T-helper 2 cell treated with Interferon-gamma antibody and Interleukin-4, amounts not matched to agents 5 μg/mL and 100 μg/mL, for 36 hours (primary cell): ENCODE measurements around the gene LDLRAD4.

Source experiments
- DNase-seq: peaks from one replicate; pipeline ENCODE4 v3.0.0; 2021; ENCODE audit warnings: low spot score
- H3K27ac Mint-ChIP-seq: one replicate; pipeline ENCODE4 v1.8.0; 2021; ENCODE audit warnings: mild to moderate bottlenecking, mixed read lengths
- H3K27me3 Mint-ChIP-seq: one replicate; pipeline ENCODE4 v1.8.0; 2021; ENCODE audit warnings: low read depth, mixed read lengths
- H3K36me3 Mint-ChIP-seq: one replicate; pipeline ENCODE4 v1.8.0; 2021; ENCODE audit warnings: low read depth, mixed read lengths
- H3K4me1 Mint-ChIP-seq: one replicate; pipeline ENCODE4 v1.8.0; 2021; ENCODE audit warnings: low read depth, mixed read lengths
- H3K4me3 Mint-ChIP-seq: one replicate; pipeline ENCODE4 v1.8.0; 2022; ENCODE audit warnings: mild to moderate bottlenecking, moderate library complexity, mixed read lengths
- H3K9me3 Mint-ChIP-seq: one replicate; pipeline ENCODE4 v1.8.0; 2021; ENCODE audit warnings: mixed read lengths

The LDLRAD4 gene

DNA sequence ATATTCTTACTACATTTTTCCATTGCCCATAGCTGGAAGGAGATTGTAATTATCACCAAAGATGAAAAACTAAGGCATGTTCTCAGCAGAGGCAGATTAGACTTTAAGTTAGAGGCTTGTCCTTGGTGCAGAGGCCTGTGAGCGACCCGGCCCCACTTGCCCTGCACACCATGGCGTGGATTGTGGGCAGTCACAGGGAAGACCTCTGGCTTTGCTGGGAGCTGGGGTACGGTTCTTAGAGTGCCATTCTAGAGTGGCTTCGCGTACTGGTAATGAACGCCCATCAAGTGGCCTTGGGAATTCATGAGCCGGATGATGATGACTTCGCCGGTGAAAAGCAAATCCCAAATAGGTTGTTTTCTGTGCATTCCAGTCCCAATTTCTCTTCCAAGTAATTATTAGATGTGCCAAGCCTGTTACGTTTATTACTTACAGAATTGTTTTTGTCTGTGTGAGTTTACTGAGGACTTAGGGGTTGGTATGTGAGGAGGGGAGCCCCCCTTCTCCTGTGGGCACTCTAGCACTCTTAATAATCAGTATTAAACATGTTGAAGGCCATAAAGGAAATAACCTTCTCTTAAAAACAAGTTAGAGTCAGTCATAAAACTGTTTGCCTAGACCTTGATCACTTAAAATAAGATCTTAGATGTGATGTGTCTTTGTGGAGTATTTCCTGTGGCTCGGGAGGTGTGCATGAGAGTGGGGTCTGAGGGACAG is 90.6 kb downstream of the LDLRAD4 start:
- Mint-ChIP-seq H3K4me3 (no peak overlapping the region), H3K4me1 (peaks cover 30% of the 10 kb centered on the region), H3K27me3 (no peaks in the 10 kb centered on the region), H3K9me3 (peaks cover 15% of the 10 kb centered on the region), H3K27ac (no peak overlapping the region), H3K36me3 (peaks cover 18% of the 10 kb centered on the region)
- no peak for DNase-seq

DNA sequence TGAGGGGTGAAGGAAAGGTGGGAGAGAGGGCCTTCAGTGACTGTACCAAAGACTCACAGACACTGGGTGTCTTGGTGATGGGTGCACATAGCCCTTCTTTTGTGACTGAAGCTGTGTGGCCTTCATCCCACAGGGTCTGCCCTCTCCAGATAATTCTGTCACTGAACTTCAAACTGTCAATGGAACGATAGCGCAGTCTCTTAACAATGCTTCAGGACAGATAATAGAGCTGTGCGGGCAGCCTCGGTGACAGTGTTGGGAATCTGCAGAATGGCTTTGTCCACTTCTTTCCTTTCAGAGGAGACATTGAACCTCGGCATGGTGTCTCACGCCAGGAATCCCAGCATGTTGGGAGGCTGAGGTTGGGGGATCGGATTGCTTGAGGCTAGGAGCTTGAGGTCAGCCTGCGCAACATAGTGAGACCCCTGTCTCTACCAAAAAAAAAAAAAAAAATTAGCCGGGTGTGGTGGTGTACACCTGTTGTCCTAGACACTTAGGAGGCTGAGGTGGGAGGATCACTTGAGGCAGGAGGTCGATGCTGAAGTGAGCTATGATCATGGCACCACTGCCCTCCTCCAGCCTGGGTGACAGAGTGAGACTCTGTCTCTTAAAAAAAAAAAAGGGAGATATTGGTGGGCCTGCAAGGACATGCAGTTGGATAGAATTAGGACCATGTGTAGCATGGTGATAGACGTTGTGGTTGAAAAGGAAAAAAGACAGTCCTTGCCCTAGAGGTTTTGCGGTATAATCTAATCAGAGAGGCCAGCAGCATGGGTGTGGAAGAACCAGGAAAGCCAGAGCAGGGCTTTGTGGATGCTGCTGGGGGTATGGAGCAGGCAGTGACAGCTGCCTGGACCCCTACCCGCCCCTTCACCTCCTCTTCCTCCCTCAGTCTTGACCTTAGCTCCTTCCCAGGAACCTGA is 91.4 kb downstream of the LDLRAD4 start:
- peaks cover 35% of the 10 kb centered on the region for H3K4me1 Mint-ChIP-seq

DNA sequence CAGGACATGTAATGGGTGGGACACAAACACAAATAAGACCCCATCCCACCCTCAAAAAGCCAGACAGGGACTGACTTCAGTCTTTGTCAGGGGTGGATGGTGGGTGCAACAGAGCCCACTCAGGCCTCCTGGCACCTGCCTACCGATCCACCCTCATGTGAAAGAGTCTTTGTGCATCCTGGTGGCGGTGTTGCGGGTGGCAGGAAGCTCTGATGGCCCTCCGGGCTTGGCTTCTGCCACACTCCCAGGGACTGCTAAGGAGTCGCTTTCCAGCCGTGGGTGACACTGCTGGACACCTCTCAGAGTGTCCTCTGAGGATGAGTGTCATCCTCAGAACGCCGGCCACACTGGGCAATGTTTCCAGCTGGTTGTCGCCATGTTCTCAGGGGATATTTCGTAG is 92.6 kb downstream of the LDLRAD4 start:
- Mint-ChIP-seq H3K27ac (no peak overlapping the region), H3K36me3 (peaks cover 30% of the 10 kb centered on the region), H3K4me3 (no peak overlapping the region), H3K27me3 (no peaks in the 10 kb centered on the region), H3K4me1 (peaks cover 33% of the 10 kb centered on the region), H3K9me3 (peaks cover 24% of the 10 kb centered on the region)
- no peak for DNase-seq

More for the DNA sequence above, 91.4 kb downstream of the LDLRAD4 start:
- peaks cover 26% of the 10 kb centered on the region for H3K36me3 Mint-ChIP-seq
- no peak overlapping the region for H3K4me3 Mint-ChIP-seq
- DNase-seq: no peak
- no peaks in the 10 kb centered on the region for H3K27me3 Mint-ChIP-seq
- no peak overlapping the region for H3K27ac Mint-ChIP-seq
- H3K9me3 Mint-ChIP-seq: peaks cover 21% of the 10 kb centered on the region

- no peak for DNase-seq
- peaks cover 32% of the 10 kb centered on the region for H3K36me3 Mint-ChIP-seq
- H3K27me3 Mint-ChIP-seq: no peaks in the 10 kb centered on the region
- no peak overlapping the region for H3K27ac Mint-ChIP-seq
- H3K9me3 Mint-ChIP-seq: peaks cover 30% of the 10 kb centered on the region
- H3K4me1 Mint-ChIP-seq: peaks cover 31% of the 10 kb centered on the region
- H3K4me3 Mint-ChIP-seq: no peak overlapping the region
Observed at GRCh38 chr18:13312515-13312914, 94.0 kb downstream of the LDLRAD4 start.

DNA sequence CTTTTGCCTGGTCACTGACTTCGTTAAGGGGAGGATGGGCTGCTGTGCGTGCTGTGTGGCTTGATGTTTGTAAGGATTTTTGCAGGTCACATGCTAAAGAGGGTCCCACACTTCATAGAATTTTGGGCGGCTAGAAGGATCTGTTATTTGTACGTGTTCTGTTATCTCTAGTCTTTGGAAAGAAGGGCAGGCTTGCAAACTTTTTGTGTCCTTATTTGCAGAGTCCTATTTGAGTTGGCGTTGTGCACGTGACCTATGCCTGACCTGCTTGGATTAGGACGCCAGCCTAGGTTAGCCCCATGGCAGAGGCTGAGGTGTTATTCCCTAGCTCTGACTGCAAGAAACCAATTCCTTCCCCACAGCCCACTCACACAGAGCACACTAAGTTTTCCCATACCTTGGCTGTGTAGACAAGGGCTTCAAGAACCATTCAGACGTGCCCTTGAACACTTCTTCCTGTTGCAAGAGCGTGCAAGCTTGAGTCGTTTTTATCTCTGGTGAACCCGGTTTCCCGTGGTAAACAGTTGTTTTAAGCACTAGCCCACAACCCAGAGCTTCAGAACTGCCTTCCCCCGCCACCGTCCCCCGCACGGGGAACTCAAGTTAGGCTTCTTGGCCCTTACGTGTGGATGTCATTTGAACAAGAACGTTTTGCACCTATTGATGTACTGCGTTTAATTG is 94.6 kb downstream of the LDLRAD4 start:
- Mint-ChIP-seq H3K9me3 (peaks cover 30% of the 10 kb centered on the region), H3K4me3 (peak overlapping the region; percentile 19), H3K4me1 (peaks cover 29% of the 10 kb centered on the region), H3K27ac (peak overlapping the region; percentile 68), H3K27me3 (no peaks in the 10 kb centered on the region), H3K36me3 (peaks cover 32% of the 10 kb centered on the region)
- peak; percentile 12 for DNase-seq

- peaks cover 32% of the 10 kb centered on the region for H3K36me3 Mint-ChIP-seq
- H3K27ac Mint-ChIP-seq: no peak overlapping the region
- no peaks in the 10 kb centered on the region for H3K27me3 Mint-ChIP-seq
- H3K4me1 Mint-ChIP-seq: peaks cover 18% of the 10 kb centered on the region
- DNase-seq: no peak
- peaks cover 30% of the 10 kb centered on the region for H3K9me3 Mint-ChIP-seq
- H3K4me3 Mint-ChIP-seq: no peak overlapping the region
Observed at GRCh38 chr18:13315000-13315399, 96.4 kb downstream of the LDLRAD4 start.

DNA sequence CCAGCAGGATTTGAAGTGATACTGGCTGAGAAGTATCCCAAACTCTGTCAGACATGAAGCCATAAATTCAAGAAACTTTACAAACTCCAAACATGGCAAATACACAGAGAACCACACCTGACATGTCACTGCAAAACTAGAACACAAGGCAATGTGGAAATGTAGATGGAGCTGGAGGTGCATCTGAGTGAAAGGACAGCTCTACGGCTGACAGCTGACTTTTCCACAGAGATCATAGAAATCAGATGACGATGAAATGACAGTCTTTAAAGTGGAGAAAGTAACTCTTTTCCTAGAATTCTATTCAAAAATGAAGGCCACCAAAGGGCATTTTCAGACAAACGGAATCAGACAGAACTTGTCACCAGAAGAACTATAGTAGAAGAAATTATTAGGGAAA is 97.5 kb downstream of the LDLRAD4 start:
- Mint-ChIP-seq H3K36me3 (peaks cover 32% of the 10 kb centered on the region), H3K4me3 (no peak overlapping the region), H3K9me3 (peaks cover 30% of the 10 kb centered on the region), H3K27ac (no peak overlapping the region), H3K27me3 (no peaks in the 10 kb centered on the region), H3K4me1 (peaks cover 21% of the 10 kb centered on the region)
- no peak for DNase-seq

DNA sequence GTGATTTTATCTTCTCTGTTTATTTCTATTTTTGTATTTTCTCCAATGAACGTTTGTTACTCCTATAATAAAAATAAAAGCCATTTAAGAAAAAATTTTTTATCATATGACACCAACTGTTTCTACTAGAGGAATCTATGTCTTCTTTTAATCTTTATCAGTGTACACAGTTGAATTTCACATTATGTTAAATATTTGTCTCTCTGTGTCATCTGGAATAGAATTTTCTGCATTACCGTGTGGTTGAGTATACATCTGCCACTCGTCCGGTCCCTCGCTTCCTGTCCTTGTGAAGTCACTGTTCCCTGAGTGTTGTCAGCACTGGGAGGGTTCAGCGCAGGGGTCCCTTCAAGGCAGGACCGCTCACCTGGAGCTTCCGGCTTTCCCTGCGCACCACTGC is 99.2 kb downstream of the LDLRAD4 start:
- Mint-ChIP-seq H3K4me3 (no peak overlapping the region), H3K27me3 (no peaks in the 10 kb centered on the region), H3K9me3 (peaks cover 30% of the 10 kb centered on the region), H3K4me1 (peaks cover 20% of the 10 kb centered on the region), H3K27ac (no peak overlapping the region), H3K36me3 (peaks cover 32% of the 10 kb centered on the region)
- no peak for DNase-seq

DNA sequence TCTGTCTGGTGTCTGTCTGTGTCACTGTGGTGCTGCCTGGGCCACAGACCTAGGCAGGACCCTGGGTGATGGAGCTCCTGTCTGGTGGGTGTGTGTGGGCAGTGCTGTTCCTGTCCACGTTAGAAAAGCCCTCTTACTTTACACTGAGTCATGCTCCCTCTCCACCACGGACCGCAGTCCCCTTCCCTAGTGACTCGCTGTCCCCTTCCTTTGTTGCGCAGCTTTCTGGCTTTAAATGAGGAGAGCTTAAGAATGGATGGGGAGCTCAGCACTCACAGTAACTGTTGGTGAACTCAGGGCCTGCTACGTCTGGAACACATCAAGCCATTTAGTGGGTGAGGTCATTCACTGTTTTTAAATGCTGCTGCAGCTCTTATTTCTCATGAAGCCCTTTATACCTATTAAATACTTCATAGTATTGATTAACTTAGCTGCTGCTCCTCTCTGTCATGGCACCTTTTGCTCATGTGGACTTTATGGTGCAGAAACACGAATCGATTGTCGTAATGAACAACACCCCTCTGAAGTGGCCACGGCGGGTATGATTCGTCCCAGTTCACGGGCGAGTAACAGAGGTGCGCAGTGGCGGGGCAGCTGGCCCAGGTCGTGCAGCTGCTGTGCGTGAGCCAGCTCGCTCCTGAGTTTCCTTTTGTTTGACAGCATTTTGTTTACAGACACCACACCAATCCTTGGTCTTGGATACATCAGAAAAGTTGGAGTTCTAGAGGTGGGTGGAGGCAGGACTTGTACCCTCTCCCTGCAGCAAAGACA is 100.4 kb downstream of the LDLRAD4 start:
- no peak overlapping the region for H3K27ac Mint-ChIP-seq
- H3K36me3 Mint-ChIP-seq: peaks cover 23% of the 10 kb centered on the region
- peaks cover 26% of the 10 kb centered on the region for H3K9me3 Mint-ChIP-seq

DNA sequence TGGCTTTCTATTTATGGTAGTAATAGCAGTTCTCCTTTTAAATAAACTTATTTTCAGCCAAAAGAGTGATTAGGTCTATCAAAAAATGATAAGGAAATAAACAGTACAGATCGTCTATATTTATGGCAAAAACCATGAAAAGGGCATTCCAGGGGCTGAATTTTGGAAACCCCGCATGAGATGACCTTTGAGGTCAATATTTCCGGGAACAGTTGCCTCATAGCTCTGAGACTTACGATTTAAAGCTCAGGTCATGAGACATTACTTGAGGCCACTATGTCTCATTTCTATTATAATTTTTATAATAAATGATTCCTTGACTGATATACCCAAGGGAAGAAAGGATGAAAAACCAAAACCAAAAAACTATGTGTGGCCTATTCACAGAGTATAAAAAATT is 101.1 kb downstream of the LDLRAD4 start:
- H3K27me3 Mint-ChIP-seq: no peaks in the 10 kb centered on the region
- no peak overlapping the region for H3K4me3 Mint-ChIP-seq
- H3K36me3 Mint-ChIP-seq: peaks cover 16% of the 10 kb centered on the region
- peaks cover 19% of the 10 kb centered on the region for H3K9me3 Mint-ChIP-seq
- peaks cover 3% of the 10 kb centered on the region for H3K4me1 Mint-ChIP-seq
- DNase-seq: no peak
- no peak overlapping the region for H3K27ac Mint-ChIP-seq

More for the DNA sequence above, 100.4 kb downstream of the LDLRAD4 start:
- peaks cover 8% of the 10 kb centered on the region for H3K4me1 Mint-ChIP-seq
- H3K4me3 Mint-ChIP-seq: no peak overlapping the region
- H3K27me3 Mint-ChIP-seq: no peaks in the 10 kb centered on the region
- peak; percentile 44 for DNase-seq

DNA sequence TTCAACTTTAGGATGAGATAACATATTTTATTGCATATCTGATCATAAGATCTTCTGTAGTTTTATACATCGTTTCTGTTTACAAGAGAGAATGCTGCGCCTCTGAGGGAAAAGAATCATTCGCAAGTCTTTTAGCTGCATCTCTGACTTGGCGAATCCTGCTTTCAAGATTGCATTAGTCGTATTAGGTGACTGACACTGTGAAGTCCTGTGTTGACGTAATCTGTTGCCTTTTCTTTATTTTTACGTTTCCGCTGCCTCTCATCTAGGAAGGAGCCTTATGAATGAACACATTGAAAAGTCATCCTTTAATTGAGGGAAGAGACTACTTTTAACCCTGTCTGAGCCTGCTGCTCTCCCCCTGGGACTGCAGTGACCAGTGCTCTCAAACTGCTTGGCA is 101.5 kb downstream of the LDLRAD4 start:
- H3K9me3 Mint-ChIP-seq: peaks cover 17% of the 10 kb centered on the region
- H3K27me3 Mint-ChIP-seq: no peaks in the 10 kb centered on the region
- H3K4me3 Mint-ChIP-seq: no peak overlapping the region
- no peak overlapping the region for H3K27ac Mint-ChIP-seq
- peaks cover 11% of the 10 kb centered on the region for H3K36me3 Mint-ChIP-seq
- no peak for DNase-seq
- H3K4me1 Mint-ChIP-seq: peaks cover 3% of the 10 kb centered on the region

GRCh38 chr18:13320891-13321425 is 102.4 kb downstream of the LDLRAD4 start:
- H3K4me1 Mint-ChIP-seq: peaks cover 3% of the 10 kb centered on the region
- no peak overlapping the region for H3K27ac Mint-ChIP-seq
- no peak overlapping the region for H3K4me3 Mint-ChIP-seq
- DNase-seq: no peak
- no peaks in the 10 kb centered on the region for H3K27me3 Mint-ChIP-seq
- peaks cover 5% of the 10 kb centered on the region for H3K36me3 Mint-ChIP-seq
- peaks cover 9% of the 10 kb centered on the region for H3K9me3 Mint-ChIP-seq

GRCh38 chr18:13321923-13322322 is 103.4 kb downstream of the LDLRAD4 start:
- H3K4me3 Mint-ChIP-seq: no peak overlapping the region
- H3K36me3 Mint-ChIP-seq: no peaks in the 10 kb centered on the region
- H3K9me3 Mint-ChIP-seq: no peaks in the 10 kb centered on the region
- H3K4me1 Mint-ChIP-seq: peaks cover 4% of the 10 kb centered on the region
- DNase-seq: no peak
- H3K27ac Mint-ChIP-seq: no peak overlapping the region
- no peaks in the 10 kb centered on the region for H3K27me3 Mint-ChIP-seq
